Right atrium auricular region (tissue), 2 donors: Measurements from ENCODE around the gene ADGRG2. TPM values are rescaled to one million over a fixed set of nuclear protein-coding genes. Genes with fewer than 3 reads are reported as not detected.

Experiments
- DNase-seq: peaks from one replicate; pipeline ENCODE4 v3.0.0-alpha.2; 2019; ENCODE audit warnings: low spot score
- H3K27ac ChIP-seq, 2 donors: fragments of 200-600 bp; sonication (generic); 1 replicate in 1 of 2; 2 replicates in 1 of 2; pipeline ENCODE4 v1.5.1; 2016 to 2019
- H3K27me3 ChIP-seq, 2 donors: fragments of 200-600 bp; sonication (generic); one replicate each; pipeline versions ENCODE4 v1.5.1 to v1.6.0; 2017 to 2019
- H3K36me3 ChIP-seq: fragments of 200-600 bp; sonication (generic); one replicate; pipeline ENCODE4 v1.5.1; 2016
- H3K4me1 ChIP-seq, 2 donors: fragments of 200-600 bp; sonication (generic); one replicate each; pipeline versions ENCODE4 v1.5.1 to v1.6.0; 2017 to 2019
- H3K4me3 ChIP-seq, 2 donors: fragments of 200-600 bp; sonication (generic); 1 replicate in 1 of 2; 2 replicates in 1 of 2; pipeline ENCODE4 v1.5.1; 2017 to 2019; ENCODE audit warnings: mild to moderate bottlenecking in 1 of 2, moderate library complexity in 1 of 2
- H3K9me3 ChIP-seq, 2 donors: fragments of 200-600 bp; sonication (generic); one replicate each; pipeline ENCODE4 v1.5.1; 2019
- total RNA-seq, 2 donors: library from RNA; depleted of rRNA; stranded (reverse); fragments of >200 nt; gene quantifications; one replicate each; pipeline ENCODE4 v1.1.0, GENCODE V29; 2016
- TF ChIP-seq, protein P1 (sequence below), 2 donors: fragments of 200-600 bp; sonication (generic); IDR thresholded peaks; one replicate each; pipeline ENCODE4 v1.5.1; 2019; ENCODE audit warnings: antibody characterized with exemption in 2 of 2

Gene ADGRG2
- total RNA-seq, 2 donors from 2014 or later, result 0.67 to 2.3 TPM

DNA sequence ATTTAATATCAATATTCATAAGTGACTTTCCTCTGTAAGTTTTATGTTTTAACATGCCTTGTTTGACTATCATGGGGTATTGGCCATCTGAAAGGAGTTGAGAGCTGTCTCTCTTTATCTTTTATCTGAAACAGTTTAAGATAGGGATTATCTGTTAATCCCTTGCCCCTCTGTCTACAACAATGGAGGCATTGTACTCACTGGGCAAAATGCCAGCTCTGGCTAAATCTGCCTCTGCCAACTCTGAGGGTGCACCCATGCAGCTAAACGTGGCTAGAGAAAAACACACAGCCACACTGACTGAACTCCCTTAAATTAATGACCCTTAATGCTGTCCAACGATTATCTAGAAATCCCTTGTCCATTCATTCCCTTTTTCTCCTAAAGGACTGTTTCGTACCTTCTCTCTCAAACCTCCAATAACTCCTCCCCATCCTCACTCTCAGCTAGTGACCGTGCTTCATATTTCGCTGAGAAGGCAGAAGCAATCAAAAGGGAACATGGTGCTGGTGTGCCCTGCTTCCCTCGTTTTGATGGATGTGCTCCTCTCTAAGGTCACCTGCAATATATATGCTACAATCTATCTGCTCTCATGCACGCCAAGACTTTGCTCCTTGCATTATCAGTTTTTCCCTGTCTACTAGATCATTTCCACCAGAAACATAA lies 148.6 kb downstream of the ADGRG2 start:
- no peaks in the 10 kb centered on the region for H3K27me3 ChIP-seq
- no peaks in the 10 kb centered on the region for H3K36me3 ChIP-seq
- no peak overlapping the region for H3K27ac ChIP-seq
- H3K4me1 ChIP-seq, result no peaks in the 10 kb centered on the region
- TF ChIP-seq, protein P1, sequence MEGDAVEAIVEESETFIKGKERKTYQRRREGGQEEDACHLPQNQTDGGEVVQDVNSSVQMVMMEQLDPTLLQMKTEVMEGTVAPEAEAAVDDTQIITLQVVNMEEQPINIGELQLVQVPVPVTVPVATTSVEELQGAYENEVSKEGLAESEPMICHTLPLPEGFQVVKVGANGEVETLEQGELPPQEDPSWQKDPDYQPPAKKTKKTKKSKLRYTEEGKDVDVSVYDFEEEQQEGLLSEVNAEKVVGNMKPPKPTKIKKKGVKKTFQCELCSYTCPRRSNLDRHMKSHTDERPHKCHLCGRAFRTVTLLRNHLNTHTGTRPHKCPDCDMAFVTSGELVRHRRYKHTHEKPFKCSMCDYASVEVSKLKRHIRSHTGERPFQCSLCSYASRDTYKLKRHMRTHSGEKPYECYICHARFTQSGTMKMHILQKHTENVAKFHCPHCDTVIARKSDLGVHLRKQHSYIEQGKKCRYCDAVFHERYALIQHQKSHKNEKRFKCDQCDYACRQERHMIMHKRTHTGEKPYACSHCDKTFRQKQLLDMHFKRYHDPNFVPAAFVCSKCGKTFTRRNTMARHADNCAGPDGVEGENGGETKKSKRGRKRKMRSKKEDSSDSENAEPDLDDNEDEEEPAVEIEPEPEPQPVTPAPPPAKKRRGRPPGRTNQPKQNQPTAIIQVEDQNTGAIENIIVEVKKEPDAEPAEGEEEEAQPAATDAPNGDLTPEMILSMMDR (IDR thresholded peaks at IDR 0.05), result no peak
- no peak for DNase-seq
- H3K9me3 ChIP-seq, result no peaks in the 10 kb centered on the region
- H3K4me3 ChIP-seq, result no peak overlapping the region

DNA sequence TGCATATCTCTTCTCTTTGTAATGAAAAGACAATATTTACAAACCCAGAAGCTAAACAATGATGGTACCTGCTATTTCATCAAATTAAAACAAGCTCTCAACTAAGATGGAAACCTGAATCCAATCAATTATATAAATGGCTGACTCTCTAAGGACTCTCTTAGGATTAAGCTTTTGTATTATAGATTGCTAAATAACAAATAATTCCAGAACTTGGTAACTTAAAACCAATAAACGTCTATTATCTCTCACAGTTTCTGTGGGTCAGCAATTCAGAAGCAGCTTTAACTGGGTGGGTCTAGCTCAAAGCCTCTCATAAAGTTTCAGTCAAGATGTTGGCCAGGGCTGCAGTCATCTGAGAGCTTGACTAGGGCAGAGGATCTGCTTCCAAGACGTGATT lies 150.8 kb downstream of the ADGRG2 start:
- DNase-seq, result no peak
- H3K4me3 ChIP-seq, result no peak overlapping the region
- H3K27ac ChIP-seq, result no peak overlapping the region

DNA sequence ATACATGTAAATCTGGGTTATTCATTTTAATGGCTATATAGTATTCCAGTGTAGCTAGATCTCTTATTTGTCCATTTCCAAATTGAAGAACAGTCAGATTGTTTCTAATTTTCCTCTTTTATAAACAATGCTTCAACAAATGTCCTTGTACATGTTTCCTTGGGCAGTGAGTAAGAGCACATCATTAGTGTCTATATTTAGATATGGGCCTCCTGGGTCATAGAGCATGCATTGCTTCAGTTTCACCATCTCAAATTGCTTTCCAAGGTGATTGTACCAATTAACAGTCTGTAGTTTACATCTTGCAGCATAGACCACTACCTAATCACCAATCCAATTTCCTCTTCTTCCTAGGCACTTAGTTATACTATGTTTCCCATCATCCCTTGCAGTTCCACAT lies 151.8 kb downstream of the ADGRG2 start:
- H3K9me3 ChIP-seq, result no peaks in the 10 kb centered on the region
- H3K27me3 ChIP-seq, result no peaks in the 10 kb centered on the region
- no peak for DNase-seq
- no peaks in the 10 kb centered on the region for H3K4me1 ChIP-seq
- no peak overlapping the region for H3K4me3 ChIP-seq
- no peaks in the 10 kb centered on the region for H3K36me3 ChIP-seq
- TF ChIP-seq, protein P1 (IDR thresholded peaks at IDR 0.05), result no peak
- no peak overlapping the region for H3K27ac ChIP-seq

More for the DNA sequence above, 150.8 kb downstream of the ADGRG2 start:
- H3K36me3 ChIP-seq, result no peaks in the 10 kb centered on the region
- TF ChIP-seq, protein P1 (IDR thresholded peaks at IDR 0.05), result no peak
- no peaks in the 10 kb centered on the region for H3K27me3 ChIP-seq
- H3K4me1 ChIP-seq, result no peaks in the 10 kb centered on the region
- no peaks in the 10 kb centered on the region for H3K9me3 ChIP-seq

DNA sequence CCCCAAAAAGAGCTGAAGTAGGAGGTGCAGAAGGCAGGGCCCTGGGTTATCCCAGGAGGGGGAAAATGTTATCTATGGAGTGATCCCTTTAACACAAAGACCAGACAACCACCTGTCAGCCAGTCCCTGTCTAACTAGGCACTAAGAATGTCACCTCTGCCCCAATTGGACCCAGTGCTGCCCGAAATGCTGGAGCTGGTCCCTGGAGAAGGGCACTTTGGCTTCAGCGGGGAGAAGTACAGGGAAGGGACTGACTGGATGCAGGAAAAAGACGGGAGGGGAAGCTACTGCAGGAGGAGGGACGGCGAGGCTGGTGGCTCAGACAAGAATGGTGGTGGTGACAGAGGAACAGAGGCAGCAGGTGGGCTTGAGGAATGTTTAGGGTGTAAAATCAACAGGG lies 155.6 kb downstream of the ADGRG2 start:
- no peaks in the 10 kb centered on the region for H3K9me3 ChIP-seq
- no peaks in the 10 kb centered on the region for H3K4me1 ChIP-seq
- H3K4me3 ChIP-seq, result no peak overlapping the region
- no peaks in the 10 kb centered on the region for H3K27me3 ChIP-seq
- no peak for DNase-seq
- H3K27ac ChIP-seq, result peak overlapping the region in 1 of 2 donors; percentile 51
- TF ChIP-seq, protein P1 (IDR thresholded peaks at IDR 0.05), result no peak
- no peaks in the 10 kb centered on the region for H3K36me3 ChIP-seq

DNA sequence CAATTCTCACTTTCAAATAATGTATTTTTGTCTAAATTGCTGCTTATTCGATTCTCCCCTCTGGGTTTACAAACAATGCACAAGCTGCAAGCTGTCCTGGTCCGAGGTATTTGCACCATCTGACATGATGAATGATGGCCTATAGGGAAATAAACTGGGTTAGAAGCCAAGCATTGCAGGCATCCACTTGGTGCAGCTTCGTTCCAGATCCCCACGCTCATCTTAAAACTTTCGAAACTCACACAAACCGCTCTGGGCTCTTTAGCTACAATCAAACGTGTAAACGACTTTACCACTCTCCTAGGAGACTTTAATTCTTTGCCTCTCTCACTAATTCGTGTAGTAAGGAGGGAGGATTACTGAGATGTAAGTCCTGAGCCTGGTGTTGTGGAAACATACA lies 157.4 kb downstream of the ADGRG2 start:
- H3K4me1 ChIP-seq, result no peaks in the 10 kb centered on the region
- no peaks in the 10 kb centered on the region for H3K36me3 ChIP-seq
- TF ChIP-seq, protein P1 (IDR thresholded peaks at IDR 0.05), result no peak
- DNase-seq, result no peak
- no peak overlapping the region for H3K4me3 ChIP-seq
- peaks cover 0 to 6% of the 10 kb centered on the region in 2 donors for H3K9me3 ChIP-seq
- H3K27me3 ChIP-seq, result no peaks in the 10 kb centered on the region
- H3K27ac ChIP-seq, result no peak overlapping the region

DNA sequence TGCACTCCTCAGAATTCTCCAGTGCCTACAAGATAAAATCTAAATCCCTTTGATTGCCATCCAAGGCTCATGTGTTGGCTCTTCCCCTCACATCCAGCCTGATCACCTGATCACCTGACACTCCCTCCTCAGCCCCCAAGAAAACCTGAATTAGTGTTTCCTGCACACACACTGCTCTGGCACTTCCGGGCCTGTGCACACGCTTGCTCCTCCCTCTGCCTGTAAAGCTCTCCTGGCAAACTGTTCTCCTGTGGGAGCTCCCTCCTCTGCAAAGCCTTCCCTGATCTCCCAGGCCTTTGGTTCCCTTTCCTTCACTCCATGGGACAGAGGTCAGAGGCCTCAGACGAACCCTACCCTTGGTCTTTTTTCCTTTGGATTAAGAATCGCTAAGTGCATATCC lies 158.2 kb downstream of the ADGRG2 start:
- Histone ChIP-seq H3K4me3 (no peak overlapping the region), H3K27ac (no peak overlapping the region), H3K9me3 (peaks cover 0 to 6% of the 10 kb centered on the region in 2 donors), H3K4me1 (no peaks in the 10 kb centered on the region), H3K27me3 (no peaks in the 10 kb centered on the region), H3K36me3 (no peaks in the 10 kb centered on the region)
- DNase-seq, result no peak
- TF ChIP-seq, protein P1 (IDR thresholded peaks at IDR 0.05), result no peak
